PC-3 (cell line): ENCODE measurements around the gene CAMTA1. TPM values are rescaled to one million over a fixed set of nuclear protein-coding genes. Genes with fewer than 3 reads are reported as not detected.

ENCODE experiments used
- ATAC-seq: fragments of 200-7000 bp; cut with Tn5 transposase; 2 replicates; pipeline ENCODE4 v1.9.1; 2020; ENCODE audit warnings: mild to moderate bottlenecking, moderate library complexity
- BruUV-seq: library from RNA; stranded (reverse); fragments of 400-500 nt; replicated peaks from 2 replicates; lab custom pipeline; 2021; lab: Mats Ljungman, UMichigan
- CTCF ChIA-PET: fragments of 300-600 bp; sonication (Branson Sonifier 250); formaldehyde crosslinking; loops from one replicate; lab custom pipeline; 2022; ENCODE audit warnings: antibody characterized with exemption; lab: Charles Lee
- POLR2A ChIA-PET: fragments of 300-600 bp; sonication (Branson Sonifier 250); formaldehyde crosslinking; loops from one replicate; lab custom pipeline; 2022; ENCODE audit warnings: antibody characterized with exemption; ENCODE audit not compliant: unreplicated experiment; lab: Charles Lee
- DNase-seq: peaks from one replicate; pipeline ENCODE4 v3.0.0-alpha.2; 2015
- H2AFZ ChIP-seq: fragments of 300-600 bp; sonication (generic); 2 replicates; pipeline ENCODE4 v1.6.0; 2016; ENCODE audit warnings: antibody characterized with exemption, low read length
- H3F3A ChIP-seq: fragments of 300-600 bp; sonication (generic); one replicate; pipeline ENCODE4 v1.6.0; 2017; ENCODE audit warnings: antibody characterized with exemption, low read length, control low read depth, mild to moderate bottlenecking; ENCODE audit not compliant: unreplicated experiment
- H3K27ac ChIP-seq: fragments of 300-600 bp; sonication (generic); 2 replicates; pipeline ENCODE4 v1.5.1; 2016; ENCODE audit warnings: mild to moderate bottlenecking, low read length
- H3K27me3 ChIP-seq: fragments of 300-600 bp; sonication (generic); 2 replicates; pipeline ENCODE4 v1.6.1; 2016; ENCODE audit warnings: low read length, mixed read lengths
- H3K36me3 ChIP-seq: fragments of 300-600 bp; sonication (generic); 2 replicates; pipeline ENCODE4 v1.6.1; 2016; ENCODE audit warnings: low read depth, mixed run types, low read length, mixed read lengths
- H3K4me1 ChIP-seq: fragments of 300-600 bp; sonication (generic); 2 replicates; pipeline ENCODE4 v1.5.1; 2016; ENCODE audit warnings: low read length; ENCODE audit not compliant: insufficient read depth
- H3K4me2 ChIP-seq: fragments of 300-600 bp; sonication (generic); 2 replicates; pipeline ENCODE4 v1.6.0; 2016; ENCODE audit warnings: low read length
- H3K4me3 ChIP-seq: fragments of 300-600 bp; sonication (generic); 2 replicates; pipeline ENCODE4 v1.5.1; 2016; ENCODE audit warnings: mild to moderate bottlenecking, low read length, mixed read lengths
- H3K79me2 ChIP-seq: fragments of 300-600 bp; sonication (generic); 2 replicates; pipeline ENCODE4 v1.6.1; 2017; ENCODE audit warnings: low read length, mixed read lengths
- H3K9ac ChIP-seq: fragments of 300-600 bp; sonication (generic); 2 replicates; pipeline ENCODE4 v1.6.0; 2016; ENCODE audit warnings: mild to moderate bottlenecking, low read length
- H3K9me2 ChIP-seq: fragments of 300-600 bp; sonication (generic); replicated peaks from 2 replicates; pipeline ENCODE4 v1.6.1; 2016; ENCODE audit warnings: mixed run types, low read length, mixed read lengths
- H3K9me3 ChIP-seq: fragments of 300-600 bp; sonication (generic); 2 replicates; pipeline ENCODE4 v1.6.1; 2016; ENCODE audit warnings: low read length, mixed read lengths
- H4K20me1 ChIP-seq: fragments of 300-600 bp; sonication (generic); 2 replicates; pipeline ENCODE4 v1.6.1; 2016; ENCODE audit warnings: low read length, mixed read lengths
- CTCF ChIP-seq: fragments of 300-600 bp; sonication (generic); conservative IDR thresholded peaks from 2 replicates; pipeline ENCODE4 v1.5.1; 2017; ENCODE audit warnings: antibody characterized with exemption, low read depth, mild to moderate bottlenecking, low read length
- EZH2 ChIP-seq: fragments of 300-600 bp; sonication (generic); IDR thresholded peaks from one replicate; pipeline ENCODE4 v1.6.1; 2017; ENCODE audit warnings: antibody characterized with exemption, mild to moderate bottlenecking, low read length; ENCODE audit not compliant: unreplicated experiment
- EZH2phosphoT487 ChIP-seq: fragments of 300-600 bp; sonication (generic); IDR thresholded peaks from 2 replicates; pipeline ENCODE4 v1.6.1; 2018; ENCODE audit warnings: mild to moderate bottlenecking, antibody characterized with exemption, low read length, borderline replicate concordance
- intact Hi-C: fragments of 100-400 bp; cut with micrococcal nuclease; formaldehyde crosslinking; loops from 2 replicates; pipeline ENCODE4 v1.9.0; 2023
- total RNA-seq: library from RNA; depleted of rRNA; stranded (reverse); fragments of >200 nt; gene quantifications from 2 replicates; pipeline ENCODE4 v1.2.3, GENCODE V29; 2014

Gene CAMTA1
- total RNA-seq, 1 experiment from 2014 or later: 40.8 TPM

GRCh38 chr1:7371926-7372325 is 586.7 kb downstream of the CAMTA1 start:
- Histone ChIP-seq H3K36me3 (no peaks in the 10 kb centered on the region), H3K27ac (no peak overlapping the region), H3K4me1 (no peaks in the 10 kb centered on the region), H3F3A (no peaks in the 10 kb centered on the region), H3K4me2 (no peak overlapping the region), H3K9ac (no peak overlapping the region), H4K20me1 (no peaks in the 10 kb centered on the region), H2AFZ (no peak overlapping the region), H3K9me2 (no peaks in the 10 kb centered on the region), H3K79me2 (no peaks in the 10 kb centered on the region), H3K9me3 (no peaks in the 10 kb centered on the region), H3K27me3 (peaks cover 43% of the 10 kb centered on the region), H3K4me3 (no peak overlapping the region)
- DNase-seq (no peak), ATAC-seq (no peak)
- TF ChIP-seq CTCF: no peak
- no TSS peak for BruUV-seq
- intact Hi-C loops: no loop called here
- POLR2A ChIA-PET: no interaction called here
- CTCF ChIA-PET: no interaction called here

GRCh38 chr1:7372477-7373120 is 587.3 kb downstream of the CAMTA1 start:
- BruUV-seq: no TSS peak
- POLR2A ChIA-PET: no interaction called here

GRCh38 chr1:7373251-7373650 is 588.0 kb downstream of the CAMTA1 start:
- H3K27me3 ChIP-seq: peaks cover 43% of the 10 kb centered on the region
- CTCF ChIA-PET: no interaction called here

More at GRCh38 chr1:7372477-7373120, 587.3 kb downstream of the CAMTA1 start:
- Histone ChIP-seq H3K9me3 (no peaks in the 10 kb centered on the region), H3K4me2 (no peak overlapping the region), H3F3A (no peaks in the 10 kb centered on the region), H3K36me3 (no peaks in the 10 kb centered on the region), H2AFZ (no peak overlapping the region), H3K4me1 (no peaks in the 10 kb centered on the region), H3K9me2 (no peaks in the 10 kb centered on the region), H3K79me2 (no peaks in the 10 kb centered on the region), H3K27me3 (peaks cover 43% of the 10 kb centered on the region), H4K20me1 (no peaks in the 10 kb centered on the region), H3K27ac (no peak overlapping the region), H3K4me3 (no peak overlapping the region), H3K9ac (no peak overlapping the region)
- ATAC-seq (no peak), DNase-seq (no peak)
- intact Hi-C loops: no loop called here
- no peak for TF ChIP-seq CTCF
- no peak for TF ChIP-seq EZH2phosphoT487
- TF ChIP-seq EZH2: no peak
- CTCF ChIA-PET: no interaction called here

More at GRCh38 chr1:7373251-7373650, 588.0 kb downstream of the CAMTA1 start:
- Histone ChIP-seq H3K27ac (no peak overlapping the region), H3K4me2 (no peak overlapping the region), H3F3A (no peaks in the 10 kb centered on the region), H3K36me3 (no peaks in the 10 kb centered on the region), H3K79me2 (no peaks in the 10 kb centered on the region), H2AFZ (no peak overlapping the region), H4K20me1 (no peaks in the 10 kb centered on the region), H3K4me3 (no peak overlapping the region), H3K4me1 (no peaks in the 10 kb centered on the region), H3K9ac (no peak overlapping the region), H3K9me2 (no peaks in the 10 kb centered on the region), H3K9me3 (no peaks in the 10 kb centered on the region)
- ATAC-seq (no peak), DNase-seq (no peak)
- intact Hi-C loops: no loop called here
- BruUV-seq: no TSS peak
- TF ChIP-seq EZH2 (no peak), EZH2phosphoT487 (no peak), CTCF (no peak)
- POLR2A ChIA-PET: no interaction called here
